ENCODE data around the gene RGS6.

Gene RGS6

GRCh38 chr14:72305561-72305960, 373.3 kb downstream of the RGS6 start:
- POLR2A ChIA-PET: no interaction called here
- no peak for TF ChIP-seq ELF4 (IDR thresholded peaks at IDR 0.05)
- TF ChIP-seq SUZ12 (IDR thresholded peaks at IDR 0.05): no peak
- no peak for TF ChIP-seq L3MBTL2 (conservative IDR thresholded peaks at IDR 0.05)
- no peak for TF ChIP-seq FOXM1 (IDR thresholded peaks at IDR 0.05; ENCODE audit: borderline replicate concordance)
- TF ChIP-seq BHLHE40 (IDR thresholded peaks at IDR 0.05; ENCODE audit: borderline replicate concordance): no peak
- TF ChIP-seq CTBP1 (IDR thresholded peaks at IDR 0.05; ENCODE audit: borderline replicate concordance): no peak
- no peak for TF ChIP-seq HDGF (IDR thresholded peaks at IDR 0.05; ENCODE audit: borderline replicate concordance)
- TF ChIP-seq LEF1 (IDR thresholded peaks at IDR 0.05; ENCODE audit: borderline replicate concordance): no peak
- TF ChIP-seq, protein P1, sequence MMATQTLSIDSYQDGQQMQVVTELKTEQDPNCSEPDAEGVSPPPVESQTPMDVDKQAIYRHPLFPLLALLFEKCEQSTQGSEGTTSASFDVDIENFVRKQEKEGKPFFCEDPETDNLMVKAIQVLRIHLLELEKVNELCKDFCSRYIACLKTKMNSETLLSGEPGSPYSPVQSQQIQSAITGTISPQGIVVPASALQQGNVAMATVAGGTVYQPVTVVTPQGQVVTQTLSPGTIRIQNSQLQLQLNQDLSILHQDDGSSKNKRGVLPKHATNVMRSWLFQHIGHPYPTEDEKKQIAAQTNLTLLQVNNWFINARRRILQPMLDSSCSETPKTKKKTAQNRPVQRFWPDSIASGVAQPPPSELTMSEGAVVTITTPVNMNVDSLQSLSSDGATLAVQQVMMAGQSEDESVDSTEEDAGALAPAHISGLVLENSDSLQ (IDR thresholded peaks at IDR 0.05): no peak
- TF ChIP-seq ZNF384 (IDR thresholded peaks at IDR 0.05): no peak
- TF ChIP-seq SP1 (IDR thresholded peaks at IDR 0.05): no peak
- no peak for TF ChIP-seq ARNT (IDR thresholded peaks at IDR 0.05)
- no peak for TF ChIP-seq TARDBP (IDR thresholded peaks at IDR 0.05)
- TF ChIP-seq FOXK2 (IDR thresholded peaks at IDR 0.05): no peak
- TF ChIP-seq FOXA1 (IDR thresholded peaks at IDR 0.05): no peak
- TF ChIP-seq NFRKB (IDR thresholded peaks at IDR 0.05): no peak
- DNase-seq (ENCODE audit: extremely low spot score): no peak
- CTCF ChIA-PET: no interaction called here

- CTCF ChIA-PET: interaction anchor here (0.6 kb wide), 1 partner anchor 189 kb away, joined by 3 read pairs; no protein-coding TSS in a partner anchor
- POLR2A ChIA-PET: no interaction called here
- DNase-seq (ENCODE audit: extremely low spot score): no peak
- TF ChIP-seq ZNF384 (IDR thresholded peaks at IDR 0.05): no peak
- TF ChIP-seq, protein P1 (IDR thresholded peaks at IDR 0.05): no peak
- no peak for TF ChIP-seq CTBP1 (IDR thresholded peaks at IDR 0.05; ENCODE audit: borderline replicate concordance)
- no peak for TF ChIP-seq TARDBP (IDR thresholded peaks at IDR 0.05)
- TF ChIP-seq BHLHE40 (IDR thresholded peaks at IDR 0.05; ENCODE audit: borderline replicate concordance): no peak
- no peak for TF ChIP-seq FOXK2 (IDR thresholded peaks at IDR 0.05)
- no peak for TF ChIP-seq ELF4 (IDR thresholded peaks at IDR 0.05)
- TF ChIP-seq FOXA1 (IDR thresholded peaks at IDR 0.05): no peak
- no peak for TF ChIP-seq HDGF (IDR thresholded peaks at IDR 0.05; ENCODE audit: borderline replicate concordance)
- no peak for TF ChIP-seq NFRKB (IDR thresholded peaks at IDR 0.05)
- no peak for TF ChIP-seq SUZ12 (IDR thresholded peaks at IDR 0.05)
- TF ChIP-seq LEF1 (IDR thresholded peaks at IDR 0.05; ENCODE audit: borderline replicate concordance): no peak
- TF ChIP-seq SP1 (IDR thresholded peaks at IDR 0.05): no peak
- TF ChIP-seq ARNT (IDR thresholded peaks at IDR 0.05): no peak
- TF ChIP-seq L3MBTL2 (conservative IDR thresholded peaks at IDR 0.05): no peak
- TF ChIP-seq FOXM1 (IDR thresholded peaks at IDR 0.05; ENCODE audit: borderline replicate concordance): no peak
These were observed 376.8 kb downstream of the RGS6 start for GRCh38 chr14:72308967-72309485.

DNA sequence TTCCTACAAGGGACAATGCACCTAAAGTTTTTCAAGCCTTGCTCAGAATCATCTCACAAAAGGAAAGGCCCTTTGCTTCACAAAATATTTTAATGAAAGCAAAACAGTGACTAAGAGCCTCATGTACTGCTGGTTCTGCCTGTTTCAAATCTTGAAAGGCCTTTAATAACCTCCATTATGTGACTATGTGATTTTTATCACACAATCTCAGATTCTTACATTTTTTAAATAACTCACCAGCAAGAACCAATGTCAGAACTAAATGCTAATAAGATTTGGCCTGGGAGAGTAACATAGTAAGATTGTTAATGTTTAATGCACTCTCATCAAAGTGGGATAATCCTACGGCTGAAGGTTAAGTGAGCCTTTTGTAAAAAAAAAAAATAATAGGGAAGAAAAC, 378.9 kb downstream of the RGS6 start:
- CTCF ChIA-PET: no interaction called here
- POLR2A ChIA-PET: no interaction called here

GRCh38 chr14:72311516-72311915, 379.3 kb downstream of the RGS6 start:
- CTCF ChIA-PET: no interaction called here
- POLR2A ChIA-PET: no interaction called here
- TF ChIP-seq ELF4 (IDR thresholded peaks at IDR 0.05) (no peak), SP1 (IDR thresholded peaks at IDR 0.05) (no peak), LEF1 (IDR thresholded peaks at IDR 0.05; ENCODE audit: borderline replicate concordance) (no peak)
- no peak for DNase-seq (ENCODE audit: extremely low spot score)

More for the DNA sequence above, 378.9 kb downstream of the RGS6 start:
- DNase-seq (ENCODE audit: extremely low spot score): no peak
- TF ChIP-seq ELF4 (IDR thresholded peaks at IDR 0.05) (no peak), ARNT (IDR thresholded peaks at IDR 0.05) (no peak), SP1 (IDR thresholded peaks at IDR 0.05) (no peak), FOXM1 (IDR thresholded peaks at IDR 0.05; ENCODE audit: borderline replicate concordance) (no peak), LEF1 (IDR thresholded peaks at IDR 0.05; ENCODE audit: borderline replicate concordance) (no peak), CTBP1 (IDR thresholded peaks at IDR 0.05; ENCODE audit: borderline replicate concordance) (no peak), SUZ12 (IDR thresholded peaks at IDR 0.05) (no peak), NFRKB (IDR thresholded peaks at IDR 0.05) (no peak), BHLHE40 (IDR thresholded peaks at IDR 0.05; ENCODE audit: borderline replicate concordance) (no peak), L3MBTL2 (conservative IDR thresholded peaks at IDR 0.05) (no peak), HDGF (IDR thresholded peaks at IDR 0.05; ENCODE audit: borderline replicate concordance) (no peak), FOXK2 (IDR thresholded peaks at IDR 0.05) (no peak)
- TF ChIP-seq, protein P1 (IDR thresholded peaks at IDR 0.05): no peak

DNA sequence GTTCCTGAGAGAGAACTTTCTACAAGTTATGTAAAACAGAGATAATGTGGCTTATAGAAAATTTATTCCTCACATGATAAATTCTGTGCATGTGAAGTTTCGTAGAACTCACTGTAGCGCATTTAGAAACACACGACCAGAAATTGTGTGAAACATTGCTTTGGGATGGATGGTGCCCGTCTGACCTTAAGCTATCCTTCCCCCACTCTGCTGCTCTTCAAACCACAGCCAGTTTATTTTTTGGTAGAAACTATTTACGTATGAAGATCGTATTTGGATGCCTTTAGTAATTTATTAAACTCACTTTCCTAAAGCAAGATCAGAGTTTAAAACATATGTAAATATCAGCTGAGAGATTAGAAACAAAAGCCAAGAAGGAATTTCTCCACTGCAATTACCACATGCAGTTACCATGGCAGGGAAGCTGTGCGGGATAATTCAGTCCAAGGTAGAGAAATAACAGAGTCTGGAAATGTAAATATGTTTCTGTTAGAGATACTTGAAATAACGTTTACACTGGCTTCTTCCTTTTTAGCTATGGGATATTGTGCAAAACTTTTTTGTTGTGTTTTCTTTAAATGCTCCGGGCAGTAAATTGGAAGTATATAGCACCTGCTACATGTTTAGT, 382.7 kb downstream of the RGS6 start:
- TF ChIP-seq ELF4 (IDR thresholded peaks at IDR 0.05) (no peak), FOXA1 (IDR thresholded peaks at IDR 0.05) (no peak), LEF1 (IDR thresholded peaks at IDR 0.05; ENCODE audit: borderline replicate concordance) (no peak), HDGF (IDR thresholded peaks at IDR 0.05; ENCODE audit: borderline replicate concordance) (no peak), NFRKB (IDR thresholded peaks at IDR 0.05) (no peak), CTBP1 (IDR thresholded peaks at IDR 0.05; ENCODE audit: borderline replicate concordance) (no peak), ARNT (IDR thresholded peaks at IDR 0.05) (no peak), ZNF384 (IDR thresholded peaks at IDR 0.05) (no peak), FOXM1 (IDR thresholded peaks at IDR 0.05; ENCODE audit: borderline replicate concordance) (no peak), BHLHE40 (IDR thresholded peaks at IDR 0.05; ENCODE audit: borderline replicate concordance) (no peak), TARDBP (IDR thresholded peaks at IDR 0.05) (no peak), SUZ12 (IDR thresholded peaks at IDR 0.05) (no peak), SP1 (IDR thresholded peaks at IDR 0.05) (no peak), FOXK2 (IDR thresholded peaks at IDR 0.05) (no peak), L3MBTL2 (conservative IDR thresholded peaks at IDR 0.05) (no peak)
- TF ChIP-seq, protein P1 (IDR thresholded peaks at IDR 0.05): no peak
- CTCF ChIA-PET: no interaction called here
- POLR2A ChIA-PET: no interaction called here
- no peak for DNase-seq (ENCODE audit: extremely low spot score)
